NCI-H2107 (cell line): ENCODE data around the gene MYOF.
"Not testable (repeated sequence)": the region's sequence is repeated elsewhere in the genome, so short reads cannot be mapped to it uniquely, and the experiment has no call there.

ENCODE experiments used
- DNase-seq: peaks from one replicate; lab custom pipeline; 2025; lab: John Stamatoyannopoulos, UW

MYOF gene

DNA sequence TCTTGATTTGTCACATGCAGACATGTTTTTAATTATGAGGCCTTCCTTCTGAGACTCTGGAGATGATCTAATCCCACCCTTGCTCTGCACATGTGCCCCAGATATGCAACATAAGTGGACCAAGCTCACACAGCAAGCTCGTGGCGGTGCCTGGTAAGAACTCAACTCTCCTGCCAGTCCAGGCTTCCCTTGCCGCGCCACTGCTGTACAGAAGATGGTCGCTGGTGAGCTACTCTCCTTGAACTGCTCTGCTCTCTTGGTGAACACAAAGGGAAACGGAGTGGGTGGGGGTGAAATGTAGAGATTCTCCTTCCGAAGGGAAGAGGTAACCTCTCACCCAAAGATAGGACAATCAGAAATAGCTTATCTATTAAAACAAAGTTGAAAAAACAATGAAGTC, 25.7 kb downstream of the MYOF start:
- DNase-seq: no peak

DNA sequence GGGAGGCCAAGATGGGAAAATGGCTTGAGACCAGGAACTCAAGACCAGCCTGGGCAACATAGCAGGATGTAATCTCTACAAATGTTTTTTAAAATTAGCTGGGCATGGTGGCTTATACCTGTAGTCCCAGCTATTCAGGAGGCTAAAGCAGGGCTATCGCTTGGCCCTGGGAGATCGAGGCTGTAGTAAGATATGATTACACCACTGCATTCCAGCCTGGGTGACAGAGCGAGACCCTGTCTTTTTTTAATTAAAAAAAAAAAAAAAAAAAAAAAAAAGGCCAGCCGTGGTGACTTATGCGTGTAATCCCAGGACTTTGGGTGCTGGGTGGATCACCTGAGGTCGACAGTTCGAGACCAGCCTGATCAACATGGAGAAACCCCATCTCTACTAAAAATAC, 27.4 kb downstream of the MYOF start:
- no peak for DNase-seq

DNA sequence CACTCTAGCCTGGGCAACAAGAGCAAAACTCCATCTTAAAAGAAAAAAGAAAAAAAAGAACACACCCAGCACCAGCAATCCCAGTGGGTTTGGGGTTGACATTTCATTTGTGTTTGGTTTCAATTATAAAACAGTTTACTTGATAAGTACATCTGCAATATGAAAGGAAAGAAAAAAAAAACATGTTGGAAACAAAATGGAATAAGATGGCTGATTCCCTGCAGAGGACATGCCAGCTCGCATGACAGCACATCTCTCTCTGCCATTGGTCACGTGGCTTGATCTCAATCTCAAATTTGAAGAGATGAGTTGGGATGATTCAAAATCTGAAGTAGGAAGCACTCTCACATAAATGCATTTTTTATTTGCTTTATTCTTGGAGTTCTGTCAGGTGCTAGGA, 28.0 kb downstream of the MYOF start:
- no peak for DNase-seq

DNA sequence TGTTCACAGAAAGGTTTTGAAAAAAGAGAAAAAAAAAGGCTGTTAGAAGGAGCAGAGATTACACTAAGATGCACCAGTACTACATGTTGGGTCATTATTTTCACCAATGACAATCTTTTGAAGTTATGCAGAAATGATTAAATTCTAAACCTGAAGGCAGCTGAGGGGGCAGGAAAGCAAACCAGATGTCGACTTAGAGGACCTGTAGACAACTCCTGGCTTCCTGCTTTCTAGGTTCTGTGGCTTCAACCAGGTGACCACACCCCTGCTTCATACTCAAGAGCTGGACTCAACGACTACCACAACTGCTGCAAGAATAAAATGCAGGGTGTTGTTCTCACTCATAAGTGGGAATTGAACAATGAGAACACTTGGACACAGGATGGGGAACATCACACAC, 30.0 kb downstream of the MYOF start:
- DNase-seq: no peak

DNA sequence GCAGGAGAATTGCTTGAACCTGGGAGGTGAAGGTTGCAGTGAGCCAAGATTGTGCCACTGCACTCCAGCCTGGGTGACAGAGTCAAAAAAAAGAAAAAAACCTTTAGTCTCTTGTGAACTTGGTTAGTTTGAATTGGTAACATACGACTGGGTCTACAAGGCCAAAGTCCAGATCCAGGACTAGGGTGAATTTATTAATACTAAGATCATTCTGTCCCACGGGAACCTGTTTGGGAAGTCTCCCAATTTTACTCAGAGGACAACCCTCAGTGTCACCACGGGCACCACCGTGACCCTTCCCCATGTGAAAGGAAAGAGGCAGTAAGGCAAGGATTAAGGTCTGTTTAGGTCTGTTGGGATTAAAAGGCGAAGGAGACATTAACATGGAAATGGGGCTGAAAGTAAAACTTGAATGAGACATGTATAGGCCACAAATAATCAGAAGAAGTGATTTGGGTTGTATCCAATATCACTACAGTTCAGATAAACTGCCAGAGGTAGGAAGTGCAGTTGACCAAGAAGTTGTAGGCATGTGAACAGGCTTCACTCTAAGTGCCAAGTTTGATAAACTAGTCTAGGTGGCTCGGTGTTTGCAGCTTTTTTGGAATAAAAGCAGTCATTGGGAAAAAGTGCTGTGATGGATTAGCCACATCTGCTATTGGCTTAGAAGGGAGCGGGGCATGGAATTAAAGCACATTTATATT, 30.7 kb downstream of the MYOF start:
- no peak for DNase-seq

DNA sequence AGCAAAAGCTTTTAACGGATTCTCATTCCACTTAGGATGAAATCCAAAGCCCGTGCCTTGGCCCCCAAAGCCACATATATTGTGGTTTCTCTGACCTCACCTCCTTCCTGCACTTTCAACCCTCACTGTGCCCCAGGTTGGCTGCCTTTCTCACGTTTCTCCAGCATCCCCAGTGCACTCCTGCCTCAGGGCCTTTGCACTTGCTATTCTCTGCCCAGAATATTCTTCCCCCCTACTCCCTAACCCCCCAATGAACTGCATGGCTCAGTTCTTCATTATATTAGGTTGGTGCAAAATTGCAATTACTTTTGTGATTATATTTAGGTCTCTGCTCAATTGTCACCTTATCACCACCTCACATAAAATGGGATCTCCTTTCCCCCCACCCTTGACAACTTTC, 34.2 kb downstream of the MYOF start:
- DNase-seq: no peak

DNA sequence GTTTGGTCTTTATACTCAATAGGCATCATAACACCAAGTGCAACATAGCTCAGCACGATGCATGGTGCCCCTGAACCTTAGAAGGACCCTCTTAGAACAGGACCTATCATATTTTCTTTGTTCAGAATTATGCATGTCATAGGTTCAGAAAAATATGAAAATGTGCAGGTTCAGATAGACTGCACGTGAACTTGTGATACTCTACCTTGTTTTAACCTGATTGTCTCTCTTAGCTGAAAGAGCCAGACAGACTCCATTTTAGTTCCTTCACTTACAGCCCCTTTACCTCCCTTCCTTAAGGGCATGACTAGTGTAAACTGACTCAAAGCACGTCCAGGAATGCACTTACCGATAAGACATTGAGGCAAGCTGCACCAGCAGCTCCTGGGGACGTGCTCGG, 35.1 kb downstream of the MYOF start:
- no peak for DNase-seq

DNA sequence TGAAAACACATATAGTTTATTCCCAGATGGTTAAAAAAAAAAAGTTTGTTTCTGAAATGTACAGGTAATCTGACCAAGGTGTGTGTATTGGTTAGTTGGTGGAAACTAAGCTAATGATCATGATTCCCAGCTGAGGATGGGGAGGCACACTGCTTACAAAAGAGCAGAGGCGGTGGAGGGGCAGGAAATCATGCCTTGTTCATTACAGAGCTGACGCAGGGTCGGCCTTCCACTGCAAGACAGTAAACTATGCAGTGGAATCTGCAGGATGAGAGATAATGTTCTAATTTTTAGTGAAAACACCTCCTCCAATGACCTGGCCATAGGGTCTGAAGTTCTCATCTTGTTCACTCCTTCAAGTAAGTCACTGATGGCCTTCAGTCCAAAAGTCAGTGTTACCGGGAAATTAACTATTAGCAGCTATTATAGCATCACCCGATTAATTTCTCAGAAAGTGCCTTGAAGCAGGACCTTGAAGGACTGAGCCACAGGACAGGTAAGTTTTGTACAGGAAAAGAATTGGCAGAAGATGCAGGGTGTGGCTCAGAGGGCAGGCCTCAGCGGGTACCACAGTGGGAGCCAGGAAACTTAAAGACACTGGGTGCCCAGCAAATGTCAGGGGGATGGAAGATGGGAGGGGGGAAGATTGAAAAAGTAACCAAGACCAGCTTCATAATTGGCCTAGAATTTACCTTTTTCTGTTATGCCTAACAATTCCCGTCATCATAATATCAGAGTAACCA, 36.0 kb downstream of the MYOF start:
- no peak for DNase-seq

DNA sequence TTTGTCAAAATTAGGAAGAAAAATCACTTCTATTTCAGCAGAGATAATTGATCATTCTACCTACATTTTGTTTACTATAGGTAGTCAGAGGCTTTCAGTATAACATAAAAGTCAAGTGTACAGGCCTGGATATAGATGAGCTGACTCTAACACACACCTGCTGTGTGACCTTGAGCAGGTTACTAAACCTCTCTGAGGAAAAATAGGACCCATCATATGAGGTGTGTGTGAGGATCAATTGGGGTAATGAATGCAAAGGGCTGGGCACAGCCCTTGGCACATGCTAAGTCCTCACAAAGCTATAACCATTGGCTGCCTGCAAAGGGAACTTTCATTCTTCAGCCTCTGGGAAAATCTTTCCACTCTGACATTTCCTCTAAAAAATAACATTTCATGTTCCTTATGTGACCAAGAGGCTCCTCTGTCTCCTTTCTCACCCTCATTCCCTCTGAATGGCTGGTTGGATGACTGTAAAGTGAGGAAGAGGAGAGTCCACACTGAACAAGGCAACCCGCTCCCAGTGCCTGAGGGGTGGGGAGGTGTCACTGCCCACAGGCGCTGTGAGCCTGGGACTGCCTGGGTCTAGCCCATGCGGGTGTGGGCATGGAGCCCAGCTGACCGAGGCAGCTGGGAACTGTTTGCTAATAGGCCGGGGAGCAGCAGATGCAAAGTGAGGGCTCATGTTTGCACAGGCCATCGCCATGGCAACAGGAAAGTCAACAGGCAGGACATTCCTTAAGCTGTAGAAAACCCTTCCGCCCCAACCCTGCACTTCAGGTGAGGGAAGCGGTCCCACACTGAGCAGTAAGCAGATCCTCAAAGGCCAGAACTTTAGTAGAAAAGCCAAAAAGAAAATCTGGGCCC, 36.8 kb downstream of the MYOF start:
- peak; percentile 60 for DNase-seq

DNA sequence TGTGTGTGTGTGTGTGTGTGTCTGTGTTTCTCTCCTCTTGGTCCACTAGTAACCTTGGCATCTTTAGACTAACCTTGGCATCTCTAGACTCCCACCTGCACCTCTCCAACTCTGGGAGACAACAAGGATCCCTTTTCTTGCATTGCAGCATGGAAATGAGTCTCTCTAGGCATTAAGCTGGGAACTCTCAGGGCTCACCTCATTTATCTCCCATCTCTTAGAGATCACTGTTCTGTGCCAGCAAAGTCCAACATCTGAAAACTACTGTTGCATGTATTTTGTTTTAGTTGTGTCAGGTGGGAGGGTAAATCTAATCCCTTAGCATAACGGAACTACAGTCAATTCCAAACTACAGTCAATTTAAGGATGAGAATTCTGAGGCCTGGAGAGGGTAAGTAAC, 38.7 kb downstream of the MYOF start:
- DNase-seq: no peak

DNA sequence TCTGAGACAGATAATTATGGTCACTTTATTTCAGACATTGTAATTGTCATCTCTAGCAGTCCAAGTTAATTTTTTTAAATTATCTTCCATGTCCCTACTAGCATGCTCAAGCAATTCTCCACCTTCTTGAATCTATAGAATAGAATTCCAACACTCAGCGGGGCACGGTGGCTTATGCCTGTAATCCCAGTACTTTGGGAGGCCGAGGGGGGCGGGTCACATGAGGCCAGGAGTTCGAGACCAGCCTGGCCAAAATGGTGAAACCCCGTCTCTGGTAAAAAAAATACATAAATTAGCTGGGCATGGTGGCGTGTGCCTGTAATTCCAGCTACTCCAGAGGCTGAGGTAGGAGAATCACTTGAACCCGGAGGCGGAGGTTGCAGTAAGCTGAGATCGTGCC, 39.4 kb downstream of the MYOF start:
- not testable (repeated sequence) for DNase-seq

DNA sequence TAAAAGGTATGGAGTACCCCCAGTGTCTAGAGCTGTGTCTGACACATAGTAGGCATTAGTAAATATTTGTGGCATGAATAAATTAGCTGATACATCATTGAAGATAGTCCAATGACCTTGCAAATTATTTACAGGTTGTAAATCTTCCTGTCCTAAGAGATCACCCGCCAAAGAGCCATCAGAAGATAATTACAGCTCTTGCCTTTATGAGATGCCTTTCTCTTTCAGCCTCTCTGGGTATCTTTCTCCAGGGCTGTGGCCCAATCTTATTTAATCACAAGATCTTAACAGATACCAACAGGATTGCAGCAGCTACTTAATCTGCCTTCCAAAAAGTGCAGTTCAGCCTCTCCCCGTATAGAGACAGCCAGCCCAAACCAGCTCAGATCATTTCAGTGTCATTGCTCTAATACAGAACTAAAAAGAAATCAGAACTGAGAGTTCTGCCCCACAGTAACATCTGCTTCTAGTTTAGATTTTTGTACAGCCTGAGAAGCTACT, 41.5 kb downstream of the MYOF start:
- no peak for DNase-seq

DNA sequence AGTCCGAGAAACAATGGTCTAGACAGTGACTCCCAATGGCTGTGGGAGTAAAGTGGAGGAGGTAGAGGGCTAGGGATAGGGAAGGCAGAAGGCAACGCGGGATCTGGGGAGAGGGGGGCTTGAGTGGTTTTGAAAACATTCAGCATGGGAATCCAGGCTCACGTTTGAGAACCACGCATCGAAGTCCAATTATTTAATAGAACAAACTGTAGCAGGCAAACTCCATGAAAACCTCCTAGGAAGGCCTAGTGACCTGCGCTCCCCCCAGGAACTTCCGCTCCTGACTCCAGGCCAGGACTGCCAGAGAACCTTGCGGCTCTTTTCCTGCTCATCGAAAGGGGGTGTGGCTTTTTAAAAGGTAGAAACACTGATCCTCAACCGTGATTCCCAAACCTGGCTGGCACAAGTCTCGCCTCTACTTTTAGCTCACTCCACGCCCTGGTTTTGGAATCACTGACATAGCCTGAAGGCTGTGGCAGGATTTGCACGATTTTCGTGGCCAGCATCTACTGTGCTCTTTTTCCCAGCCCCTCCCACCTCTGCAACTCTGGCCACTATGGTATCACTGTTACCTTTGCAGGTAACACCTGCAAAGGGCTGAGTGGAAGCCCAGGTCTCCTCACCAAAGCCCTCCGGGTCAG, 43.4 kb downstream of the MYOF start:
- DNase-seq: no peak

DNA sequence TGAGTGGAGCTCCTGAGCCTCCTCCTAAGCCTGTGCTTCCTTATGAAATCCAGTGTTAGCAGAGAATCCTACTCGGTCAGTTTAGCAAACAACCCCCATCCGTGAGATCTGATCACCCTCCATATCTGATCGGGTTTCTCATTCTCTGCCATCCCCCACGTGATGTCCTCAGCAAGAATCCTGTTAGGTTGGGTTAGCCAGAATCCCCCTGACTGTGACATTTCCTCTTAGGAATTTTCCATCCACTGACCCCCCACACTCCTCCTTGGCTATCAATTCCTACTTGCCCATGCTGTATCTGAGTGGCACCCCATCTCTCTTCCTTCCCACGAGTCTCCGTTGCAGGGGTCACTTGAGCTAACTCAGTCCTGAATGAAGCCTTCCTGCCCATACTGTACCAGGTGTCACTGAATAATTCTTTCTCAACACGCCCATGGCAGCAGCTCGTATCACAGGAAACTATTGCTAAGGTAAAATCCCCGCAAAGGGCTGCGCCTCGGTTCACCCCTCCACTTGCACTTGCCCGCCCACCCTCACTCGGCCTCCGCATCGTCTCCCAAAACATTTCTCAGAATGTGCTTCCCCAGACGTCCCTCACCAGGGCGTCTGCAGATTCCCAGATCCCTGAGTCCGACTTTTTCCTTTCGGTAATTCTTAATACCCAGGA, 44.1 kb downstream of the MYOF start:
- DNase-seq: no peak

DNA sequence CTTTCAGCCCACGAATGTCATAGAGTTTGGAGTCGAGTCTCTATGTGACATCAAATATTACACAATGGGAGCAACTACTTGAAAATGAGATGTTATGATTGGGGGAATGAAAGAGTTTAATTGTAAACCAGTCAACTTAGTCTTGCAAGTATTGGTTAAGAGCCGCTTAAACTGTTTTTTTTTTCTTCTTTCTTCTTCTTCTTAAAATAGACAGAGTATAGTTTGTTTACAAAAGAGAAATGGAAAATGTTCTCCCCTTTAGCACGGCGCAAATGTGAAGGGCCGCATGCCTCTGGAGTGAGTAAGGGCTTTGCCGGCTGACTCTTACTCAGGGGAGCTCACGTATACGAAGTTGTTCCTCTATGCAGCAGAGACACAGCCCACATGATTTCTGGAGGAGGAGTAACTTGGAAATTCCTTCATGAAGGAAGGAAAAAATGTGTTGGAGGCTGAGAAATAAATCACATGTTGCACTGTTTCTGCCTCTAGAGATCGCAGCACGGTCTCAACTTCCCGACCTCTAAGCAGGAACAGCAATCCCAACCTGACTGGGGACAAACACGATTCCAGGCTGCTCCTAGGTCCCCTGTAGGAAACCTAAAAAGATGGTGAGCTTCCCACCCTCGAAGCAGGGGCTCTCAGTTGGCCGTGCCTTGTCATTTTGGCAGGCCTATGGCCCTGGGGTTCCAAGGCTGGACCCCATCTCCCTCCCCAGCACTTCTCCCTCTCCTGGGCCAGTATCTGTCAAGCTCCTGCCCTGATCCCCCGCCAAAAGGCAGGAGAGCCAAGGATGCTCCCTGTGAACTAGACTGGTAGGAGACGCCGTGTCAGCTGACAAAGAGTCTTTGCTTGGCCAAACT, 44.8 kb downstream of the MYOF start:
- DNase-seq: no peak

DNA sequence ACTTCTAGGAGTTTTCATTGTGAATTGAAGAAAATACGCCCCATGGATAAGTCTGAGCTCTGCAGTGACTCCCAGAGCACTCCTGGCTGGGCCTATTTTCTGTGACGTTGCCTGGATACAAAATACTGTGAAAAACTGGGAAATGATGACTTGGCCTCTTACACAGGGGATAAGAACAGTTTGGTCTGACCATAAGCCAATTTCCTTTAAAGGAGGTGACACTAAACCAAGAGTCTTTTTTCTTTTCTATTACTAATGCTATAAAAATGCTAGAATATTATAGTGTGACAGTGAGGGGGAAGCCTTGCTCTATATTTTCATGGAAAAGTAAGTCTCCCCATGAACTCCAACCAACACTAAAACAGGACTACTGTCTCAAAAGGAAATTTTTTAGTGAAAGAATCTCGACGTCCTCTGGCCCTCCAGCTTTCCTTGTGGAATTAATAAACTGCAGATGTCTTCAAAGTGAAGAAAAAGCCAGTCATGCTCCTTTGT, 45.5 kb downstream of the MYOF start:
- no peak for DNase-seq

DNA sequence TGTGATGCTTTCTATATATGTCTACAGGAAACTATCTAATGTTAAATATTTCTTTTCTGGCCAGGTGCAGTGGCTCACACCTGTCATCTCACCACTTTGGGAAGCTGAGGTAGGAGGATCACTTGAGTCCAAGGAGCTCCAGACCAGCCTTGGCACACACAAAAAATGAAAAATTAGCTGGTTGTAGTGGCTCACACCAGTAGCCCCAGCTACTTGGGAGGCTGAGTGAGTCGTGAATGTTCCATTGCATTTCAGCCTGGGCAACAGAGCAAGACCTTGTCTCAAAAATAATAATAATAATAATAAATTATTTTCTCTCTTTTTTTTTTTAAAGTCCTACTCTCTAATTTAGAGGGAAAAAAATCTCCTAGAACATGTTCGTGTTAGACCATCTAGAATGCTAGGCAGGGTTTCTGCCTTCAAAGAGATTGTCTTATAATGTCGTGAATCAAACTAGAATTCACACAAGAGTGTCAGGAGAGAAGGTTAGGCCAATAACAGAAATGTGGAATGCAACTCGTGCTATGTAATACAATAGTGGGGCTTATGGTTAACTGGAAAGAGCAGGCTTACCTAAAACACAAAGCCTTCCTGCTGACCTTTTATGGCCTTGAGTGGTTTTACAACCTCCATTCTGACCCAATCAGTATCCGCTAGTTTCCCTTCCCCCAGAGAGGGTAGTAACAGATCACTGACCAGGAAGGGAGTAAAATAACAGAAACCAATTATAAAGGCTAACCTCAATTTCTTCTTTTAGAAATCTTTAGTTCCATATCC, 46.3 kb downstream of the MYOF start:
- no peak for DNase-seq

DNA sequence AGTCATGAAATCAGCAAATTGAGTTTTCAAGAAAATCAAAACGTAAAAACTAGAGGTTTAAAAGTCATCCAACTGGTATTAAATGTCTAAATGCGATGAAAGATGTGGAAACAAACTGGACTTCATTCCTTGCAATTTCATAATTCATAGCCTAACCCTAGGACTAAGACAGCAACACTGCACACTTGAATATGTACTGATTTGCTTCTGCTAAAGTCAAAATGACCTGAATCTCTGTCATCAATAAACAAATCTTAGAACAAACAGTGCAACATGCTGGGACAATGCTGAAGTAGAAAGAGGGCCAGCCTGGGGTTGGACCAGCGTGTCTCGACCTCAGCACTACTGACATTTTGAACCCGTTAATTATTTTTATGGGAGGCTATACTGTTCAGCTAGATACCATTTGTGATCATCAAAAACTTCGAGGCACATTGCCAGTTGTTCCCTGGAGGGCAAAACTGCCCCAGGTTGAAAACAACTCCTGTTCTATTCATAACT, 47.1 kb downstream of the MYOF start:
- no peak for DNase-seq

DNA sequence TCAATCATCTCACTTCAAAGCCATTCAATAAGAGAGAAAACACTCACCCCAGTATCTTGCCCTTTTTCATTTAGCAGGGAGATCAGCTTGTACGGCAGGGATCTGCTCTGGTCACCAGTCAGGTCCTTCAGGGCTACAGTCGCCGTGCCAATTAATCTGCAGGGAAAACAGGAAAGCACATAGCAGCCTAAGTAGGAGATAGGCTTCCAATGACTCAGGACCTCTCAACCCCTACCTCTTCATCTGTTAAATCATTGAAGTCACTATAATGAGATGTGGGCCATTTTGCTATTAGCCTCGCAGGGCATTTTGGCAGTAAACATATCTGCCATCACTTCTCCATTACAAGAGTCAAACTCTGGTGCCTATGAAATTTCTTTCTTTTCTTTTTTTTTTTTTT, 50.8 kb downstream of the MYOF start:
- no peak for DNase-seq

DNA sequence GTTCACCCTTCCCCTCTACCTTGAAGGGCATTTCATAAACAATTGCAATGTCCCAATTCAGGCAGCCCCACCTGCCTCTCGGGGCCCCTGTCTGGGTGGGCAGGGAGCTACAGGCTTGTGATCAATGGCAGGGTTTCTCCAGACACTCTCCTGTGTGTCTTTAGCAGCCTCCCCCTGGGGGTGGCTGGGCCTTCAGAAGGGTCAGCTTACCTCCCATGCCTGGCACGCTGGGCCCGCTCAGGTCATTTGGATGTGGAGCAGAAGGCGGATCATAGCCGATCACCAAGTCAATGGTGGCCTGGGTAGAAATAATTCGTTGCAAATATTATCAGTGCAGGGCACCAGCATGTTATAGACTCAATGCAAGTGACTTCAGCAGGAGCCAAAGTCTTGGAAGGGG, 56.3 kb downstream of the MYOF start:
- no peak for DNase-seq
